Measurements from ENCODE around the gene RAPGEF6. TPM values are rescaled to one million over a fixed set of nuclear protein-coding genes. Genes with fewer than 3 reads are reported as not detected.

RAPGEF6 gene
- total RNA-seq, 2 donors from 2014 or later: 8.6 to 13.0 TPM

DNA sequence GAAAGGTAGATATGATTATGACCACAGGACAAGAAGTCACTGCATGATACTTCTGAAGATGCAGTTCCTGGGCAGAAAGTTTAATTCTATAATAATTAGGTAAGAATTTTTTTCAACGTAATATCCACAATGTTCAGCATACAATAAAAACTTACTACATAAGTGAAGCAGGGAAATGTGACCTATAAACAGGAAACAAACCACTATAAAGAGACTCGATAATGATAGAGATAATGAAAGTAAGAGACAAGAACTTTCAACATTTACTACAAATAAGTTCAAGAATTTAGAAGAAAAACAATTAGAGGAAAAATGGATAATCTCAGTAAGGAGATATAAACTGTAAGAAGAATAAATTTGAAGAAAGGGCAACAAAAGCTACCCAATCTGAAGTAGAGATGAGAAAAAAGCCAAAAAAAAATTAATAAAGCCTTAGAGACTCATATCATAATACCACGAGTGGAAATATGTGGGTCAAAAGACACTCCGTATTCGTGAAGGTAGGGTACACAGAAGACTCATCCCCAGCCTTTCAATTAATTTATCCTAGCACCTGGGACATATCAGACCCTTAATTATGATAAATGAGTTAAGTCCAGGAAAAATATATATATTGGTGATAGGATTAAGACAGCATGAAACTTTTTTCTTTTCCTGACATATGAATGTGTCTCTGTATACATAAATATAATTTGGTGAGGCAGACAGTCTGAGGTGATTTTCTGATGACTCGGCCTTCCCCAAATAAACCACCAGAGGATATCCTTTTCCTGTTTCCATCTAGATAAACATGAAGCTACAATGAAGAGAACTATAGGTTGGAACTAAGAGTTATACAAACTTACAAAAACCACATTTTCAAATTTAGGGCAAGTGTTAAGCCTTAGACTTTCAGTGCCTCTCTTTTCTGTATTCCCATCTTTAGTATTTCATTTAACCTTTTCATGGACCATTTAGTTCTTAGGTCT lies 120.4 kb downstream of the RAPGEF6 start:
- TF ChIP-seq POLR2A (IDR thresholded peaks at IDR 0.05): no peak
- TF ChIP-seq, protein P1, sequence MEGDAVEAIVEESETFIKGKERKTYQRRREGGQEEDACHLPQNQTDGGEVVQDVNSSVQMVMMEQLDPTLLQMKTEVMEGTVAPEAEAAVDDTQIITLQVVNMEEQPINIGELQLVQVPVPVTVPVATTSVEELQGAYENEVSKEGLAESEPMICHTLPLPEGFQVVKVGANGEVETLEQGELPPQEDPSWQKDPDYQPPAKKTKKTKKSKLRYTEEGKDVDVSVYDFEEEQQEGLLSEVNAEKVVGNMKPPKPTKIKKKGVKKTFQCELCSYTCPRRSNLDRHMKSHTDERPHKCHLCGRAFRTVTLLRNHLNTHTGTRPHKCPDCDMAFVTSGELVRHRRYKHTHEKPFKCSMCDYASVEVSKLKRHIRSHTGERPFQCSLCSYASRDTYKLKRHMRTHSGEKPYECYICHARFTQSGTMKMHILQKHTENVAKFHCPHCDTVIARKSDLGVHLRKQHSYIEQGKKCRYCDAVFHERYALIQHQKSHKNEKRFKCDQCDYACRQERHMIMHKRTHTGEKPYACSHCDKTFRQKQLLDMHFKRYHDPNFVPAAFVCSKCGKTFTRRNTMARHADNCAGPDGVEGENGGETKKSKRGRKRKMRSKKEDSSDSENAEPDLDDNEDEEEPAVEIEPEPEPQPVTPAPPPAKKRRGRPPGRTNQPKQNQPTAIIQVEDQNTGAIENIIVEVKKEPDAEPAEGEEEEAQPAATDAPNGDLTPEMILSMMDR (IDR thresholded peaks at IDR 0.05): no peak
- Histone ChIP-seq H3K9me3 (no peaks in the 10 kb centered on the region), H3K4me1 (no peaks in the 10 kb centered on the region), H3K4me3 (no peak overlapping the region), H3K27ac (no peak overlapping the region), H3K27me3 (no peaks in the 10 kb centered on the region), H3K36me3 (replicated peaks in 1 of 2; ENCODE audit: insufficient read depth in 1 of 2, low read depth in 2 of 2) (no peaks in the 10 kb centered on the region)
- WGBS, 2 donors: 71 to 76% methylated on average over 6 of the region's 6 CpGs
- intact Hi-C loops (cut with DNase I): no loop called here
- DNase-seq: no peak
- ATAC-seq: no peak

DNA sequence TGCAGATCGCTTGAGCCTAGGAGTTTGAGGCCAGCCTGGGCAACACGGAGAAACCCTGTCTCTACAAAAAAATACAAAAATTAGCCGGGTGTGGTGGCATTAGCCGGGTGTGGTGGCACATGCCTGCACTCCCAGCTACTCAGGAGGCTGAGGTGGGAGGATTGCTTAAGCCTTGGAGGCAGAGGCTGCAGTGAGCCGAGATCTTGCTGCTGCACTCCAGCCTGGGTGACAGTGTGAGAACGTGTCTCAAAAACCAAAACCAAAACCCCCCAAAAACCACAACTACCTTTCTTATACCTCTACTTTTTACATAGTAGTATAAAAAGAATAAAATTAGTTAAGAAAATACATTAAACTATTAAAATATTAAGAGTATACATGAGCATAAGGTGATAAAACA lies 121.2 kb downstream of the RAPGEF6 start:
- no peak overlapping the region for H3K4me3 ChIP-seq
- DNase-seq: no peak
- no peaks in the 10 kb centered on the region for H3K36me3 ChIP-seq (replicated peaks in 1 of 2; ENCODE audit: insufficient read depth in 1 of 2, low read depth in 2 of 2)
- no peak for TF ChIP-seq POLR2A (IDR thresholded peaks at IDR 0.05)
- TF ChIP-seq, protein P1 (IDR thresholded peaks at IDR 0.05): no peak
- no peaks in the 10 kb centered on the region for H3K27me3 ChIP-seq
- H3K27ac ChIP-seq: no peak overlapping the region
- ATAC-seq: no peak
- H3K9me3 ChIP-seq: no peaks in the 10 kb centered on the region
- WGBS, 2 donors: 87 to 90% methylated on average over 6 of the region's 6 CpGs
- H3K4me1 ChIP-seq: no peaks in the 10 kb centered on the region
- intact Hi-C loops (cut with DNase I): no loop called here

DNA sequence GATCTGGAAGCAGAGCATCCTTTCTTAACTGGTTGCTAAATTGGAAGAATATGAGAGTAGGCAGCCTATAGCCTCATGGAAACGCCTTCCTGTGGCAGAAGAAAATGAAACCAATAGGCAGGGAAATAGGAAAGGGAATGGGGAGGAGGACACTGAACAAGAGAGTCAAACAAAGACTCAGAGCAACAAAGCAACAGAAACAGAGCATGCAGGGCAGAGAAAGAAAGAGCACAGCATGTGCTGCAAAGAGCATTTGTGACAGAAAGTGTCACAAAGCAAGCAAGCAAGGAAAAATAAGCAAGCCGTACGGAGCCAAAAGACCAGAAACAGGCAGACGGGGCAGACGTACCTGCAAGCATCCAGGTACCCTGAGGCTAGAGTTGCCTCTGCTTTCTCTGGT lies 123.1 kb downstream of the RAPGEF6 start:
- whole genome bisulfite sequencing, 2 donors: 92 to 99% methylated on average over 5 of the region's 5 CpGs
- H3K4me3 ChIP-seq: no peak overlapping the region
- intact Hi-C loops (cut with DNase I): no loop called here
- TF ChIP-seq, protein P1 (IDR thresholded peaks at IDR 0.05): no peak
- no peak for TF ChIP-seq POLR2A (IDR thresholded peaks at IDR 0.05)
- H3K36me3 ChIP-seq (replicated peaks in 1 of 2; ENCODE audit: insufficient read depth in 1 of 2, low read depth in 2 of 2): no peaks in the 10 kb centered on the region
- no peaks in the 10 kb centered on the region for H3K9me3 ChIP-seq
- no peaks in the 10 kb centered on the region for H3K27me3 ChIP-seq
- no peaks in the 10 kb centered on the region for H3K4me1 ChIP-seq
- H3K27ac ChIP-seq: no peak overlapping the region
- ATAC-seq (no peak), DNase-seq (no peak)

DNA sequence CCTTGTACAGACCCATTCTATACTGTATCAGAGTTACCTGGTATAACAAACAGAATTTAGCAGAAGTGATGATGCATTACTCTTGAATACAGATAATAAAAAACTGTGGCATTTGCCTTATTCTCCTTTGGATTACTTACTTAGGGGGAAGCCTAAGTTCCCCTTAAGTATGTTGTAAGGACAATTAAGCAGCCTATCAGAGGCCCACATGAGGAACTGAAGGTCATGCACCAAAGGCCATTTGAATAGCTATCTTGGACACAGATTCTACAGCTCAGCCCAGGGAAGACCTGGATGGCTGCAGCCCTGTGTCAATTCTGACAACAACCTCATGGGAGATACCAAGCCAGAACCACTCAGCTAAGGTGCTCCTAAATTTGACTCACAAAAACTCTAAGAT lies 125.2 kb downstream of the RAPGEF6 start:
- Histone ChIP-seq H3K9me3 (no peaks in the 10 kb centered on the region), H3K36me3 (replicated peaks in 1 of 2; ENCODE audit: insufficient read depth in 1 of 2, low read depth in 2 of 2) (no peaks in the 10 kb centered on the region), H3K4me1 (no peaks in the 10 kb centered on the region), H3K4me3 (no peak overlapping the region), H3K27ac (no peak overlapping the region), H3K27me3 (no peaks in the 10 kb centered on the region)
- ATAC-seq: no peak
- intact Hi-C loops (cut with DNase I): no loop called here
- no peak for DNase-seq
- TF ChIP-seq POLR2A (IDR thresholded peaks at IDR 0.05): no peak

DNA sequence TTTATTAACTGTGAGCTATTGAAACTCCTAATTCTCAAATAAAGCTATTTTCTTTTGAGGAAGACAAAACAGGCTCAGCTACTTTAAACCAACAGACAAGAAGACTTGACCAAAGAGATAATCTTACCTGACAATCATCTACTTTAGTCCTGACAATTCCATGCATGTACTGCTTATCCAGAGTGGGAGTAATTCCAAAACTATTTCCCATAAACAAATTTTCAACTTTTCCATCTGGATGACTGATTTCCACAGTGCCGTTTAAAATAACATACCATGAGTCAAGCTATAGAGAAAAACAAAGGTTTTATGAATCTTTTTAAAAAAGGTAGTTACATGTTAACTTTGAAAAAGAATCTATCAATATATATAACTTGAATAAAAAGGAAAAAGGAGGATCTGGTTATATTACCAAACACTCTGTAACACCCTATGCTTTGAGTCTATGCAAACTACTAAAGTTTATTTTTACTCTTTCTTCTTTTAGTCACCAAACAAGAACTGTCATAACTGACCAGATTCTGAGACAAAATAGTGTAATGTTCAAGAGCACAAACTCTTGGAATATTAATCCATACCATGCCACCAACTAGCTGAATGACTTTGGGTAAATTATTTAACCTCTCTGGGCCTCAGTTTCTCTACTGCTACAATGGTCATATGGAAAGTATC lies 129.7 kb downstream of the RAPGEF6 start:
- intact Hi-C loops (cut with DNase I): no loop called here
- DNase-seq (no peak), ATAC-seq (no peak)
- H3K4me1 ChIP-seq: no peaks in the 10 kb centered on the region
- no peak overlapping the region for H3K4me3 ChIP-seq
- no peak for TF ChIP-seq POLR2A (IDR thresholded peaks at IDR 0.05)
- TF ChIP-seq, protein P1 (IDR thresholded peaks at IDR 0.05): no peak
- H3K36me3 ChIP-seq (replicated peaks in 1 of 2; ENCODE audit: insufficient read depth in 1 of 2, low read depth in 2 of 2): no peaks in the 10 kb centered on the region
- no peaks in the 10 kb centered on the region for H3K9me3 ChIP-seq
- H3K27ac ChIP-seq: no peak overlapping the region
- WGBS, 2 donors: 87 to 88% methylated on average over 1 of the region's 1 CpG
- no peaks in the 10 kb centered on the region for H3K27me3 ChIP-seq

Measured in body of pancreas (tissue), 4 donors.